B cell (primary cell): ENCODE results near the gene TIFAB.

Experiments used
- CTCF ChIP-seq: fragments of 200-600 bp; IDR thresholded peaks from one replicate; pipeline ENCODE4 v1.8.0; 2022; ENCODE audit warnings: antibody characterized with exemption, mild to moderate bottlenecking
- EZH2 ChIP-seq: IDR thresholded peaks from 2 replicates; pipeline ENCODE4 v1.6.1; 2012; ENCODE audit warnings: borderline replicate concordance, low read depth, mild to moderate bottlenecking, moderate library complexity, low read length; ENCODE audit not compliant: insufficient read depth, poor library complexity, severe bottlenecking

GRCh38 chr5:135440916-135441315, 11.2 kb downstream of the TIFAB start:
- no peak for TF ChIP-seq EZH2
- TF ChIP-seq CTCF, result no peak
